ENCODE measurements around the gene PXDN. TPM values are rescaled to one million over a fixed set of nuclear protein-coding genes. Genes with fewer than 3 reads are reported as not detected.

PXDN gene
- total and polyA plus RNA-seq, 2 donors (not counting 3 experiments of a cell fraction or from before 2014, with no cell fraction given) = 231 to 308 TPM

GRCh38 chr2:1767939-1768691, 23.8 kb upstream of the PXDN start:
- Histone ChIP-seq H3K9ac (replicated peaks; ENCODE audit: extremely low read depth, insufficient read depth, low read length) (no peak overlapping the region), H3K4me3 (replicated peaks in 1 of 3; ENCODE audit: insufficient read depth in 1 of 3, low read depth in 1 of 3, low read length in 3 of 3) (no peak overlapping the region), H3K79me2 (ENCODE audit: control insufficient read depth, insufficient read depth, low read length) (no peaks in the 10 kb centered on the region), H3K4me1 (ENCODE audit: control insufficient read depth, extremely low read depth, insufficient read depth, low read length) (no peaks in the 10 kb centered on the region), H3K27ac (ENCODE audit: insufficient read depth, low read depth, low read length) (no peak overlapping the region), H3K4me2 (ENCODE audit: insufficient read depth, low read length) (no peak overlapping the region), H3K9me1 (replicated peaks; ENCODE audit: control insufficient read depth, extremely low read depth, insufficient read depth, low read length) (no peaks in the 10 kb centered on the region), H2AFZ (ENCODE audit: low read depth, low read length) (no peak overlapping the region), H3K27me3 (ENCODE audit: control insufficient read depth in 2 of 2, insufficient read depth in 2 of 2, low read length in 2 of 2) (no peaks in the 10 kb centered on the region), H3K36me3 (ENCODE audit: control insufficient read depth in 2 of 2, extremely low read depth in 1 of 2, insufficient read depth in 2 of 2, low read length in 2 of 2) (no peaks in the 10 kb centered on the region), H4K20me1 (replicated peaks; ENCODE audit: control insufficient read depth, extremely low read depth, insufficient read depth, low read length) (no peaks in the 10 kb centered on the region), H3K9me3 (replicated peaks; ENCODE audit: control insufficient read depth, insufficient read depth, low read length) (no peaks in the 10 kb centered on the region)
- DNase-seq (ENCODE audit: low read depth, low spot score) (no peak), FAIRE-seq (no peak)
- ChIA-PET CTCF (interaction anchor here (1.2 to 4.8 kb wide), 5 partner anchors 15 to 1053 kb away, joined by 3 to 61 read pairs (median 16); no protein-coding TSS in a partner anchor), POLR2A (no interaction called here)
- dilution Hi-C loops (cut with MboI; ENCODE audit: extremely low pct_ligation_motif_present, low sequenced_read_pairs) (no loop called here), intact Hi-C loops (cut with micrococcal nuclease) (no loop called here)
- TF ChIP-seq JUN (IDR thresholded peaks at IDR 0.05; ENCODE audit: borderline replicate concordance, insufficient read depth, insufficient read length, low read depth) (no peak), MAX (IDR thresholded peaks at IDR 0.05; ENCODE audit: insufficient read depth, insufficient read length) (no peak), GATA2 (IDR thresholded peaks at IDR 0.05; ENCODE audit: insufficient read depth, insufficient read length, low read depth, low read length) (no peak), POLR2AphosphoS5 (IDR thresholded peaks at IDR 0.05; ENCODE audit: insufficient read depth, low read depth, low read length) (no peak), EZH2 (IDR thresholded peaks at IDR 0.05; ENCODE audit: borderline replicate concordance, low read depth, low read length, severe bottlenecking) (no peak), CTCF (IDR thresholded peaks at IDR 0.05; ENCODE audit: extremely low read depth in 1 of 2, insufficient read depth in 1 of 2, low read depth in 1 of 2, low read length in 2 of 2) (no peak), MYC (IDR thresholded peaks at IDR 0.05; ENCODE audit: low read depth, low read length) (no peak), POLR2A (IDR thresholded peaks at IDR 0.05; ENCODE audit: low read depth, low read length) (no peak), FOS (IDR thresholded peaks at IDR 0.05; ENCODE audit: borderline replicate concordance, insufficient read depth, low read length) (no peak)
- BruUV-seq (replicated peaks) = no TSS peak
